ENCODE data around the gene TUBA3D.
A peak's percentile ranks its signal among the peaks of the same experiment; 100 is the strongest.
"Not testable (repeated sequence)": the region's sequence is repeated elsewhere in the genome, so short reads cannot be mapped to it uniquely, and the experiment has no call there.

The TUBA3D gene

DNA sequence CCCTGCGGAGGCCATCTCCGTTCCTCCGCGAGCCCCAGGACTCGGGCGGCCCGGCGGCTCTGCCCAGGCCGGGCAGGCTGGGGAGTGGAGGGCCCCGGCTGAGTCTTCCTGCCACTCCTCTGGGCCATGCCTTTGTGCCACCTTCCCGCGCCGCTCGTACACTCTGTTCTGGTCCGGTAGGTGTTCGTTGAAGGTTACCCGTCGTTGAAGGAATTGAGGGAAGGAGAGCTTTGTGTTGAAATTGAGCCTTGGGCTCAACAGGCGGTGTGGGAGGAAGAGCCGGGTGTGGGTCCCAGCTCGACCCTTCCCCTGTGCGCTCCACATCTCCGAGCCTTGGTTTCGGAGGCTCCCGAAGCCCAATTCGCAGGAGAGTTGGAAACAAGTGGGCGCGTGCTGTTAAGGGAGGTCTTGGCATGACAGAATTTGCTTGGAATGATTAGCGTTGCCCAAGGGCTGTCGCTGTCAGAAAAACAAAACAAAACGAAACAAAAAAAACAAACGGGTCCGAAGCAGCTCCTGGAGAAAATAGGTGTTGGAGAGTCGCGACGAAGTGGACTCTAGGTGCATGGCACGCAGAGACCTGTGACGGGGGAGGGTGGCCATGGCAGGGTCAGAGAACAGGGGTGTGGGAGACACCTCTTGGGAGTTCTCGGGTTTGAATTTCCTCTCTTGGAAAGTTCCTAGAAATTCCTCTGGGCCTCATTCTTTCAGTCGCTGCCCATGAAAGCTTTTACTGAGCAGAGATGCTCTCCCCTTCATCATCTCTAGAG is 17.5 kb downstream of the TUBA3D start:
- H3K27me3 Mint-ChIP-seq, result no peaks in the 10 kb centered on the region
- H3K4me3 Mint-ChIP-seq, result peak overlapping the region; percentile 97
- H3K4me1 Mint-ChIP-seq (ENCODE audit: low read depth), result peaks cover 34% of the 10 kb centered on the region
- H3K27ac Mint-ChIP-seq, result peak overlapping the region; percentile 94
- peaks cover 20% of the 10 kb centered on the region for H3K36me3 Mint-ChIP-seq (ENCODE audit: low read depth)
- no peaks in the 10 kb centered on the region for H3K9me3 Mint-ChIP-seq

DNA sequence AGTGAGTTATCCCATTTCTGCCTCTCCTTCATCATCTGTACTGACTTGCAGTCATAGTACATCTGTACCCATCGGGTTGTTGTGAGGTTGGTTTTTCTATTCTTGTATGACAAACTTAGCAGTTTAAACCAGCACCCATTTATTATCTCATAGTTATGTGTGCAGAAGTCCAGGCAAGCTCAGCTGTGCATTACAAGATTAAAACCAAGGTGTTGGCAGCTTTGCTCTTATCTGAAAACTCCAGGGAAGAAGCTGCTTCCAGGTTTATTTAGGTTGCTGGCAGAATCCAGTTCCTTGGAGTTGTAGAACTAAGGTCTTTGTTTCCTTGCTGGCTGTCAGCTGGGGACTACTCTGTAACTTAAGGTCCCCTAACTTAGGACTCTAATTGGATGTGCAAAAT is 19.6 kb downstream of the TUBA3D start:
- H3K9me3 Mint-ChIP-seq, H3K27ac Mint-ChIP-seq, H3K27me3 Mint-ChIP-seq: not testable (repeated sequence)
- H3K4me1 Mint-ChIP-seq (ENCODE audit: low read depth), result peaks cover 31% of the 10 kb centered on the region
- peak overlapping the region; percentile 47 for H3K4me3 Mint-ChIP-seq
- peaks cover 22% of the 10 kb centered on the region for H3K36me3 Mint-ChIP-seq (ENCODE audit: low read depth)

- H3K27ac Mint-ChIP-seq, result peak overlapping the region; percentile 57
- H3K4me3 Mint-ChIP-seq, result peak overlapping the region; percentile 6
- H3K36me3 Mint-ChIP-seq (ENCODE audit: low read depth), result peaks cover 16% of the 10 kb centered on the region
- not testable (repeated sequence) for H3K27me3 Mint-ChIP-seq, H3K9me3 Mint-ChIP-seq
- H3K4me1 Mint-ChIP-seq (ENCODE audit: low read depth), result peaks cover 26% of the 10 kb centered on the region
These were observed 22.5 kb downstream of the TUBA3D start for GRCh38 chr2:131498321-131498973.

GRCh38 chr2:131503587-131503986 is 27.7 kb downstream of the TUBA3D start:
- H3K4me3 Mint-ChIP-seq; H3K27me3 Mint-ChIP-seq; H3K4me1 Mint-ChIP-seq (ENCODE audit: low read depth); H3K9me3 Mint-ChIP-seq: not testable (repeated sequence)
- Mint-ChIP-seq H3K27ac (peak overlapping the region; percentile 57), H3K36me3 (ENCODE audit: low read depth) (peaks cover 30% of the 10 kb centered on the region)

GRCh38 chr2:131504082-131504750 is 28.3 kb downstream of the TUBA3D start:
- not testable (repeated sequence) for H3K27me3 Mint-ChIP-seq; H3K4me3 Mint-ChIP-seq; H3K4me1 Mint-ChIP-seq (ENCODE audit: low read depth); H3K9me3 Mint-ChIP-seq
- Mint-ChIP-seq H3K27ac (peak overlapping the region; percentile 57), H3K36me3 (ENCODE audit: low read depth) (peaks cover 31% of the 10 kb centered on the region)

DNA sequence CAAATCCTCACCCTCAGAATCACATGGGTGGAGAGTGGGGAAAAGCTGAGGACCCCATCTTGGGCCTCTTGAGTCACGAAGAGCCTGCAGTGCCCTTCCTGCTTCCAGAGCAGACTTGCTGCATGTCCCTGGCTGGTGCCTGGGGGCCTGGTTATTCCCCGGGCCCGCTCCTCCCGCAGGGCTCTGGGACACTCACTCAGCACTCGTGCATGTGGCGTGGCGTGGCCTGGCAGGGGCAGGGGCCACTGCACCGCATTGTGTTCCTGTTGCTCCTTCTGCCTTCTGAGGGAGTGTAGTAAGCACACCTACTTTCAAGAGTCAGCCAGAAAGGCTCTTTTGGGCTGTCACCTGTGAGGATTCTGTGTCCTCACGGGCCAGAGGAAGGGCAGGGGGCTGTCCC is 33.7 kb downstream of the TUBA3D start:
- Mint-ChIP-seq H3K27ac (no peak overlapping the region), H3K27me3 (no peaks in the 10 kb centered on the region), H3K4me3 (no peak overlapping the region), H3K9me3 (no peaks in the 10 kb centered on the region), H3K36me3 (ENCODE audit: low read depth) (peaks cover 29% of the 10 kb centered on the region), H3K4me1 (ENCODE audit: low read depth) (peaks cover 11% of the 10 kb centered on the region)

DNA sequence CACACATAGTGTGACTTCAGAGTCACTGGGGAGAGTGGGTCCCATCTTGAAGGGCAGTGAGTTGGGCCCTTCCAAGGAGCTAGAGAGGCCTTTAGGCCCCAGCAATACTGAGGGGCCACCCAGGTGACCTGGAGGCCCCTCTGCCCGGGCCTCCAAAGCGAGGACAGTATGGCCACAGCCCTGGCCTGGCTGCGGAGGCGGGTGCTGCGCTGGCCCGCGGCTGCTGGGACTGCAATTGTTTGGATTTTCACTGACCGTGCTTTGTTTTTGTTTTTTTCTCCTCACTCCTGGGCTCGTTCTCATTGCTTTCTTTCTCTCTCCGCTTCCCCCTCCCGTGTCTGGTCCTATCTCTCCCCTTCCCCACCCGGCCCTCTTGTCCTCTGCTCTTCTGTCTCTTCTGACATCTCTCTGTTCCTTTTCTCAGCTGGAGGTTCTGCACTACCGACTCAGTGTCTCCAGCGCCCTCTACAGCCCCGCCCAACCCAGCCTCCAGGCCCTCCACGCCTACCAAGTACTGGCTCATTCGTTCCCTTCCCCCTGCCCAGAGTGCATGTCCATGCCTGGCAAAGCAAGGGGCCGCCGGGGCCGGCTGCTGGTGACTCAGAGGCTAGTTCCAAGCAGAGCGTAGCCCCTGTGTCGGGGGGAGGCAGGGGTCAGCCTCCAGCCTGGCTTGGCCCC is 35.5 kb downstream of the TUBA3D start:
- not testable (repeated sequence) for H3K27ac Mint-ChIP-seq, H3K4me3 Mint-ChIP-seq, H3K9me3 Mint-ChIP-seq, H3K27me3 Mint-ChIP-seq
- Mint-ChIP-seq H3K36me3 (ENCODE audit: low read depth) (peaks cover 22% of the 10 kb centered on the region), H3K4me1 (ENCODE audit: low read depth) (peaks cover 11% of the 10 kb centered on the region)

- H3K4me1 Mint-ChIP-seq (ENCODE audit: low read depth), result peaks cover 11% of the 10 kb centered on the region
- peaks cover 24% of the 10 kb centered on the region for H3K36me3 Mint-ChIP-seq (ENCODE audit: low read depth)
- not testable (repeated sequence) for H3K9me3 Mint-ChIP-seq, H3K4me3 Mint-ChIP-seq, H3K27ac Mint-ChIP-seq, H3K27me3 Mint-ChIP-seq
These were observed 36.3 kb downstream of the TUBA3D start for GRCh38 chr2:131511969-131512870.

- H3K27ac Mint-ChIP-seq, H3K27me3 Mint-ChIP-seq, H3K9me3 Mint-ChIP-seq, H3K4me3 Mint-ChIP-seq: not testable (repeated sequence)
- Mint-ChIP-seq H3K4me1 (ENCODE audit: low read depth) (peaks cover 11% of the 10 kb centered on the region), H3K36me3 (ENCODE audit: low read depth) (peaks cover 17% of the 10 kb centered on the region)
These were observed 38.7 kb downstream of the TUBA3D start for GRCh38 chr2:131514408-131515166.

DNA sequence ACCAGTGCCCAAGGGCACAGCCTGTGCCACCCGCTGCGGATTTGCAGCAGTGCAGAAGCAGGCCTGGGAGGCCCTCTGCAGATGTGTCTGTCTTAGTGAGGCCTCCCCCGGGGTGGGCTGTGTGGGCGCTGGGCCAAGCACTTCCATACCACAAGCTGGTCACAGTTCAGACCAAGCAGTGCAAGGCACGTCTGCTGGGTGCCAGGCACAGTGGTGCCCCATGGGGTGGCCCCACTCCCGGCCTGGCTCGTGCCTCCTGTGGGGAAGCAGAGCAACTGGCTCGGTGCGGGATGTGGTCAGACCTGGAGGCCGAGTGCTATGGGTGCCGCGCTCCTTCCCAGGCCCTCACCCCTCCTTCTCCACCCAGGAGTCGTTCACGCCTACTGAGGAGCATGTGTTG is 39.3 kb downstream of the TUBA3D start:
- peaks cover 12% of the 10 kb centered on the region for H3K36me3 Mint-ChIP-seq (ENCODE audit: low read depth)

GRCh38 chr2:131516011-131516410 is 40.1 kb downstream of the TUBA3D start:
- Mint-ChIP-seq H3K9me3 (no peaks in the 10 kb centered on the region), H3K36me3 (ENCODE audit: low read depth) (peaks cover 12% of the 10 kb centered on the region), H3K27ac (no peak overlapping the region), H3K4me3 (no peak overlapping the region), H3K4me1 (ENCODE audit: low read depth) (peaks cover 11% of the 10 kb centered on the region), H3K27me3 (no peaks in the 10 kb centered on the region)

More for the DNA sequence above, 39.3 kb downstream of the TUBA3D start:
- not testable (repeated sequence) for H3K27ac Mint-ChIP-seq, H3K9me3 Mint-ChIP-seq, H3K4me3 Mint-ChIP-seq, H3K27me3 Mint-ChIP-seq
- H3K4me1 Mint-ChIP-seq (ENCODE audit: low read depth), result peaks cover 11% of the 10 kb centered on the region

GRCh38 chr2:131516621-131517020 is 40.7 kb downstream of the TUBA3D start:
- Mint-ChIP-seq H3K4me1 (ENCODE audit: low read depth) (peaks cover 11% of the 10 kb centered on the region), H3K36me3 (ENCODE audit: low read depth) (peaks cover 13% of the 10 kb centered on the region)
- not testable (repeated sequence) for H3K9me3 Mint-ChIP-seq, H3K4me3 Mint-ChIP-seq, H3K27ac Mint-ChIP-seq, H3K27me3 Mint-ChIP-seq

GRCh38 chr2:131517106-131517831 is 41.4 kb downstream of the TUBA3D start:
- Mint-ChIP-seq H3K4me3 (no peak overlapping the region), H3K27me3 (no peaks in the 10 kb centered on the region), H3K27ac (no peak overlapping the region), H3K9me3 (no peaks in the 10 kb centered on the region), H3K36me3 (ENCODE audit: low read depth) (peaks cover 18% of the 10 kb centered on the region), H3K4me1 (ENCODE audit: low read depth) (peaks cover 11% of the 10 kb centered on the region)
